HG02798 (cell line): Measurements from ENCODE around the gene PAOX.
"Not testable (repeated sequence)": the region's sequence is repeated elsewhere in the genome, so short reads cannot be mapped to it uniquely, and the experiment has no call there.

ENCODE experiments used
- ATAC-seq: cut with Tn5 transposase; IDR thresholded peaks from one replicate; pipeline ENCODE4 v1.9.1; 2021; ENCODE audit warnings: mild to moderate bottlenecking; ENCODE audit not compliant: unreplicated experiment, poor library complexity

PAOX gene

GRCh38 chr10:133361773-133362441, 17.2 kb upstream of the PAOX start:
- no peak for ATAC-seq

GRCh38 chr10:133362846-133363245, 16.2 kb upstream of the PAOX start:
- ATAC-seq, result no peak

GRCh38 chr10:133364645-133365431, 14.2 kb upstream of the PAOX start:
- no peak for ATAC-seq

GRCh38 chr10:133365461-133366129, 13.5 kb upstream of the PAOX start:
- no peak for ATAC-seq

GRCh38 chr10:133366130-133366478, 13.0 kb upstream of the PAOX start:
- no peak for ATAC-seq

- no peak for ATAC-seq
These were observed 12.3 kb upstream of the PAOX start for GRCh38 chr10:133366751-133367150.

- not testable (repeated sequence) for ATAC-seq
These were observed 11.6 kb upstream of the PAOX start for GRCh38 chr10:133367461-133367860.

GRCh38 chr10:133368153-133368552, 10.9 kb upstream of the PAOX start:
- no peak for ATAC-seq

GRCh38 chr10:133370030-133370786, 8.9 kb upstream of the PAOX start:
- ATAC-seq, result no peak

GRCh38 chr10:133372507-133372906, 6.6 kb upstream of the PAOX start:
- ATAC-seq, result no peak

GRCh38 chr10:133373174-133374090, 5.6 kb upstream of the PAOX start, which contains the start of gene ECHS1:
TSS of gene ECHS1 (minus strand) at chr10:133373354. CDS start at chr10:133373333, 21 bp downstream.
- ATAC-seq, result peak; percentile 97

- ATAC-seq, result no peak
These were observed 3.5 kb upstream of the PAOX start for GRCh38 chr10:133375357-133376115.

GRCh38 chr10:133376183-133376582, 2.9 kb upstream of the PAOX start:
- not testable (repeated sequence) for ATAC-seq

GRCh38 chr10:133377025-133377817, 1.8 kb upstream of the PAOX start:
- ATAC-seq, result no peak

- ATAC-seq, result no peak
These were observed 1.2 kb upstream of the PAOX start for GRCh38 chr10:133377818-133378250.

GRCh38 chr10:133378251-133379096, 588 bp upstream of the PAOX start:
- peak; percentile 47 for ATAC-seq
